Fibroblast of lung (primary cell): ENCODE results near the gene SURF2. TPM values are rescaled to one million over a fixed set of nuclear protein-coding genes. Genes with fewer than 3 reads are reported as not detected.

Experiments used
- DNase-seq, 2 donors: peaks; one replicate each; pipeline versions ENCODE4 v3.0.0 to v3.0.0-alpha.2; 2010; ENCODE audit warnings: low read depth in 2 of 2
- H2AFZ ChIP-seq: 2 replicates; pipeline ENCODE4 v1.5.1; 2012; ENCODE audit warnings: low read length, control low read depth, inconsistent platforms
- H3K27ac ChIP-seq: 2 replicates; pipeline ENCODE4 v1.5.1; 2011; ENCODE audit warnings: low read length, control low read depth; ENCODE audit not compliant: insufficient read depth
- H3K27me3 ChIP-seq: 2 replicates; pipeline ENCODE4 v1.5.1; 2011; ENCODE audit warnings: mild to moderate bottlenecking, low read length; ENCODE audit not compliant: control insufficient read depth, insufficient read depth
- H3K36me3 ChIP-seq: 2 replicates; pipeline ENCODE4 v1.5.1; 2011; ENCODE audit warnings: low read length; ENCODE audit not compliant: control insufficient read depth, insufficient read depth
- H3K4me1 ChIP-seq: 2 replicates; pipeline ENCODE4 v1.5.1; 2011; ENCODE audit warnings: low read length; ENCODE audit not compliant: control insufficient read depth, insufficient read depth; ENCODE audit errors: extremely low read depth
- H3K4me2 ChIP-seq: 2 replicates; pipeline ENCODE4 v1.5.1; 2011; ENCODE audit warnings: low read length, control low read depth; ENCODE audit not compliant: insufficient read depth; ENCODE audit errors: extremely low read depth
- H3K4me3 ChIP-seq, 4 experiments: fragments of 200-600 bp in 1 of 4; sonication (generic) in 1 of 4; replicated peaks in 1 of 4; 2 replicates each; pipeline ENCODE4 v1.5.1; 2011 to 2016; ENCODE audit warnings: low read length in 4 of 4, low read depth in 3 of 4, mild to moderate bottlenecking in 3 of 4, control low read depth in 2 of 4, inconsistent platforms in 1 of 4, mixed read lengths in 1 of 4; ENCODE audit not compliant: insufficient read depth in 1 of 4; ENCODE audit errors: control extremely low read depth in 1 of 4
- H3K79me2 ChIP-seq: 2 replicates; pipeline ENCODE4 v1.5.1; 2012; ENCODE audit warnings: mild to moderate bottlenecking, low read length, inconsistent platforms; ENCODE audit not compliant: control insufficient read depth, insufficient read depth
- H3K9ac ChIP-seq: 2 replicates; pipeline ENCODE4 v1.5.1; 2011; ENCODE audit warnings: mild to moderate bottlenecking, low read length, control low read depth; ENCODE audit not compliant: insufficient read depth
- H3K9me3 ChIP-seq: 2 replicates; pipeline ENCODE4 v1.5.1; 2012; ENCODE audit warnings: low read depth, low read length; ENCODE audit not compliant: control insufficient read depth, insufficient read depth
- H4K20me1 ChIP-seq: 2 replicates; pipeline ENCODE4 v1.5.1; 2011; ENCODE audit warnings: low read length; ENCODE audit not compliant: control insufficient read depth, insufficient read depth; ENCODE audit errors: extremely low read depth
- CTCF ChIP-seq, 2 donors: IDR thresholded peaks in 1 of 2; conservative IDR thresholded peaks in 1 of 2; 1 replicate in 1 of 2; 2 replicates in 1 of 2; pipeline ENCODE4 v1.5.1; 2011 to 2012; ENCODE audit warnings: low read length in 2 of 2, control low read depth in 1 of 2, inconsistent platforms in 1 of 2, low read depth in 1 of 2, mild to moderate bottlenecking in 1 of 2
- EZH2 ChIP-seq: IDR thresholded peaks from 2 replicates; pipeline ENCODE4 v1.5.1; 2012; ENCODE audit warnings: low read length, control low read depth, mild to moderate bottlenecking; ENCODE audit errors: missing control alignments
- polyA plus RNA-seq, 2 donors: library from polyadenylated mRNA; depleted of rRNA in 1 of 2; stranded (reverse) in 1 of 2; unstranded in 1 of 2; fragments of >200 nt; gene quantifications; 2 replicates each; pipeline ENCODE4 v1.2.1, GENCODE V29; 2011 to 2012; ENCODE audit warnings: missing spikeins in 1 of 2
- total RNA-seq: library from RNA; depleted of rRNA; stranded (reverse); fragments of >200 nt; gene quantifications from 2 replicates; pipeline ENCODE4 v1.2.1, GENCODE V29; 2014

The SURF2 gene
- total and polyA plus RNA-seq, 2 donors (not counting 1 experiment from before 2014, with no cell fraction given), result 11.2 to 13.9 TPM

- H3K9me3 ChIP-seq, result no peaks in the 10 kb centered on the region
- DNase-seq, result no peak
- H3K36me3 ChIP-seq, result peaks cover 25% of the 10 kb centered on the region
- TF ChIP-seq EZH2 (no peak), CTCF (conservative IDR thresholded peaks at IDR 0.05 in 1 of 2, IDR thresholded peaks at IDR 0.05 in 1 of 2; ENCODE audit: low read depth in 1 of 2, low read length in 2 of 2) (no peak)
- H3K79me2 ChIP-seq, result no peaks in the 10 kb centered on the region
- no peak overlapping the region for H2AFZ ChIP-seq
- H3K27ac ChIP-seq, result no peak overlapping the region
- no peak overlapping the region for H3K9ac ChIP-seq
- H3K27me3 ChIP-seq, result no peaks in the 10 kb centered on the region
- H4K20me1 ChIP-seq, result no peaks in the 10 kb centered on the region
- no peak overlapping the region for H3K4me2 ChIP-seq
- no peak overlapping the region for H3K4me3 ChIP-seq
- H3K4me1 ChIP-seq, result peaks cover 2% of the 10 kb centered on the region
Measured at GRCh38 chr9:133408042-133408441, 51.7 kb downstream of the SURF2 start.

Other genes with a start within 250 kb of the SURF2 start
- 16.2 and 23.6 TPM in 2 replicates for gene RALGDS, start 235.3 kb upstream of the SURF2 start, total RNA-seq
- gene RALGDS, start 235.3 kb upstream of the SURF2 start, polyA plus RNA-seq, result 16.6 and 22.4 TPM in 2 replicates
- 3.3 and 4.1 TPM in 2 replicates for gene GBGT1, start 192.6 kb upstream of the SURF2 start, total RNA-seq
- 0.86 and 2.6 TPM in 2 replicates for gene GBGT1, start 192.6 kb upstream of the SURF2 start, polyA plus RNA-seq
- gene OBP2B, start 147.3 kb upstream of the SURF2 start, total RNA-seq, result not detected in 2 replicates
- gene OBP2B, start 147.3 kb upstream of the SURF2 start, polyA plus RNA-seq, result not detected in 2 replicates
- not detected in 2 replicates for gene ABO, start 81.3 kb upstream of the SURF2 start, total RNA-seq
- gene ABO, start 81.3 kb upstream of the SURF2 start, polyA plus RNA-seq, result not detected in 2 replicates
- 6.7 and 8.3 TPM in 2 replicates for gene SURF6, start 20.4 kb upstream of the SURF2 start, total RNA-seq
- gene SURF6, start 20.4 kb upstream of the SURF2 start, polyA plus RNA-seq, result 3.9 and 4.8 TPM in 2 replicates
- gene MED22, start 8.4 kb upstream of the SURF2 start, total RNA-seq, result 12.8 and 17.8 TPM in 2 replicates
- gene MED22, start 8.4 kb upstream of the SURF2 start, polyA plus RNA-seq, result 13.9 and 14.8 TPM in 2 replicates
- gene RPL7A, start 8.3 kb upstream of the SURF2 start, total RNA-seq, result 1,820 and 2,853 TPM in 2 replicates
- gene RPL7A, start 8.3 kb upstream of the SURF2 start, polyA plus RNA-seq, result 2,991 and 3,227 TPM in 2 replicates
- gene SURF1, start 63 bp upstream of the SURF2 start, total RNA-seq, result 22.6 and 27.9 TPM in 2 replicates
- 31.7 and 36.8 TPM in 2 replicates for gene SURF1, start 63 bp upstream of the SURF2 start, polyA plus RNA-seq
- gene SURF4, start 19.5 kb downstream of the SURF2 start, total RNA-seq, result 295 and 338 TPM in 2 replicates
- 358 and 384 TPM in 2 replicates for gene SURF4, start 19.5 kb downstream of the SURF2 start, polyA plus RNA-seq
- gene STKLD1, start 19.8 kb downstream of the SURF2 start, total RNA-seq, result 0.51 and 0.99 TPM in 2 replicates
- 0.62 and 0.79 TPM in 2 replicates for gene STKLD1, start 19.8 kb downstream of the SURF2 start, polyA plus RNA-seq
- gene REXO4, start 61.5 kb downstream of the SURF2 start, total RNA-seq, result 21.1 and 21.3 TPM in 2 replicates
- 16.6 and 17.2 TPM in 2 replicates for gene REXO4, start 61.5 kb downstream of the SURF2 start, polyA plus RNA-seq
- 2.3 and 3.1 TPM in 2 replicates for gene ADAMTS13, start 65.8 kb downstream of the SURF2 start, total RNA-seq
- 0.45 and 0.78 TPM in 2 replicates for gene ADAMTS13, start 65.8 kb downstream of the SURF2 start, polyA plus RNA-seq
- 8.5 and 9.1 TPM in 2 replicates for gene CACFD1, start 103.4 kb downstream of the SURF2 start, total RNA-seq
- 2.5 and 4.7 TPM in 2 replicates for gene CACFD1, start 103.4 kb downstream of the SURF2 start, polyA plus RNA-seq
- gene SLC2A6, start 122.5 kb downstream of the SURF2 start, total RNA-seq, result 5.6 and 9.1 TPM in 2 replicates
- 6.7 and 7.6 TPM in 2 replicates for gene SLC2A6, start 122.5 kb downstream of the SURF2 start, polyA plus RNA-seq
- gene MYMK, start 168.4 kb downstream of the SURF2 start, total RNA-seq, result not detected in 2 replicates
- gene MYMK, start 168.4 kb downstream of the SURF2 start, polyA plus RNA-seq, result not detected in 2 replicates
- gene ADAMTSL2, start 178.2 kb downstream of the SURF2 start, total RNA-seq, result under 0.01 TPM in 2 replicates
- gene ADAMTSL2, start 178.2 kb downstream of the SURF2 start, polyA plus RNA-seq, result 0.09 TPM in 1 of 2 replicates, not detected in the other